Spleen (tissue), 7 donors: ENCODE results near the gene UNC13C.

Experiments used
- CTCF ChIP-seq, 11 experiments: fragments of 200-600 bp in 7 of 11; fragments of 450-650 bp in 4 of 11; sonication (generic) in 4 of 11; IDR thresholded peaks in 8 of 11; conservative IDR thresholded peaks in 3 of 11; 1 replicate in 7 of 11; 2 replicates in 4 of 11; pipeline versions ENCODE4 v1.4.0 to v1.8.0; 2016 to 2021; ENCODE audit warnings: antibody characterized with exemption in 11 of 11, inconsistent platforms in 4 of 11, mild to moderate bottlenecking in 1 of 11
- POLR2A ChIP-seq, 3 donors: fragments of 450-650 bp; IDR thresholded peaks; one replicate each; pipeline ENCODE4 v1.5.1; 2017; ENCODE audit warnings: antibody characterized with exemption in 3 of 3, mild to moderate bottlenecking in 1 of 3
- POLR2AphosphoS5 ChIP-seq, 3 donors: sonication (generic); formaldehyde crosslinking; IDR thresholded peaks; one replicate each; pipeline ENCODE4 v1.5.1; 2017; ENCODE audit warnings: antibody characterized with exemption in 3 of 3
- donor health status: DM: no; HTN: no; CAD: no; lungs with moderate emphysema.
- donor health status: DM: no; HTN: no; CAD: no.
- donor health status: DM: no; HTN: no; CAD: no.

GRCh38 chr15:54353726-54354125 is 375.5 kb downstream of the UNC13C start:
- TF ChIP-seq CTCF (IDR thresholded peaks at IDR 0.05 in 8 of 11, conservative IDR thresholded peaks at IDR 0.05 in 3 of 11): no peak
- TF ChIP-seq POLR2A (IDR thresholded peaks at IDR 0.05): no peak
- no peak for TF ChIP-seq POLR2AphosphoS5 (IDR thresholded peaks at IDR 0.05)
